GM18517 (cell line): Measurements from ENCODE around the gene FAM90A26.
"Not testable (repeated sequence)": the region's sequence is repeated elsewhere in the genome, so short reads cannot be mapped to it uniquely, and the experiment has no call there.

Source experiments
- ATAC-seq: cut with Tn5 transposase; IDR thresholded peaks from one replicate; pipeline ENCODE4 v1.9.1; 2021; ENCODE audit warnings: mild to moderate bottlenecking, moderate library complexity; ENCODE audit not compliant: unreplicated experiment

The FAM90A26 gene

GRCh38 chr4:9169791-9170459 lies at the start of gene FAM90A26:
TSS of gene FAM90A26 (plus strand) at chr4:9170409. CDS start at chr4:9173173, 2,764 bp downstream.
- not testable (repeated sequence) for ATAC-seq

GRCh38 chr4:9122711-9123110 lies 47.5 kb upstream of the FAM90A26 start:
- not testable (repeated sequence) for ATAC-seq

GRCh38 chr4:9123572-9124007 lies 46.6 kb upstream of the FAM90A26 start:
- not testable (repeated sequence) for ATAC-seq

- ATAC-seq: not testable (repeated sequence)
Observed at GRCh38 chr4:9125601-9126161, 44.5 kb upstream of the FAM90A26 start.

- ATAC-seq: not testable (repeated sequence)
Observed at GRCh38 chr4:9131420-9131819, 38.8 kb upstream of the FAM90A26 start.

GRCh38 chr4:9132849-9133248 lies 37.4 kb upstream of the FAM90A26 start:
- not testable (repeated sequence) for ATAC-seq

- not testable (repeated sequence) for ATAC-seq
Observed at GRCh38 chr4:9134011-9134410, 36.2 kb upstream of the FAM90A26 start.

GRCh38 chr4:9134556-9134955 lies 35.7 kb upstream of the FAM90A26 start:
- ATAC-seq: not testable (repeated sequence)

GRCh38 chr4:9141050-9141449 lies 29.2 kb upstream of the FAM90A26 start:
- ATAC-seq: not testable (repeated sequence)

- ATAC-seq: not testable (repeated sequence)
Observed at GRCh38 chr4:9142786-9143185, 27.4 kb upstream of the FAM90A26 start.

GRCh38 chr4:9143421-9144080 lies 26.7 kb upstream of the FAM90A26 start:
- no peak for ATAC-seq

- no peak for ATAC-seq
Observed at GRCh38 chr4:9146967-9147366, 23.2 kb upstream of the FAM90A26 start.

GRCh38 chr4:9147368-9147767 lies 22.8 kb upstream of the FAM90A26 start:
- ATAC-seq: not testable (repeated sequence)

GRCh38 chr4:9148611-9149409 lies 21.4 kb upstream of the FAM90A26 start:
- ATAC-seq: not testable (repeated sequence)

GRCh38 chr4:9151809-9152179 lies 18.4 kb upstream of the FAM90A26 start:
- not testable (repeated sequence) for ATAC-seq

- ATAC-seq: not testable (repeated sequence)
Observed at GRCh38 chr4:9152180-9153007, 17.8 kb upstream of the FAM90A26 start.

GRCh38 chr4:9153008-9153570 lies 17.1 kb upstream of the FAM90A26 start:
- ATAC-seq: not testable (repeated sequence)

GRCh38 chr4:9153571-9154157 lies 16.5 kb upstream of the FAM90A26 start:
- ATAC-seq: not testable (repeated sequence)

- not testable (repeated sequence) for ATAC-seq
Observed at GRCh38 chr4:9155101-9155886, 14.9 kb upstream of the FAM90A26 start.
